Right atrium auricular region (tissue), 2 donors: Measurements from ENCODE around the gene MFAP2. TPM values are rescaled to one million over a fixed set of nuclear protein-coding genes. Genes with fewer than 3 reads are reported as not detected.

Source experiments
- DNase-seq: peaks from one replicate; pipeline ENCODE4 v3.0.0-alpha.2; 2019; ENCODE audit warnings: low spot score
- H3K27ac ChIP-seq, 2 donors: fragments of 200-600 bp; sonication (generic); 1 replicate in 1 of 2; 2 replicates in 1 of 2; pipeline ENCODE4 v1.5.1; 2016 to 2019
- H3K27me3 ChIP-seq, 2 donors: fragments of 200-600 bp; sonication (generic); one replicate each; pipeline versions ENCODE4 v1.5.1 to v1.6.0; 2017 to 2019
- H3K36me3 ChIP-seq: fragments of 200-600 bp; sonication (generic); one replicate; pipeline ENCODE4 v1.5.1; 2016
- H3K4me1 ChIP-seq, 2 donors: fragments of 200-600 bp; sonication (generic); one replicate each; pipeline versions ENCODE4 v1.5.1 to v1.6.0; 2017 to 2019
- H3K4me3 ChIP-seq, 2 donors: fragments of 200-600 bp; sonication (generic); 1 replicate in 1 of 2; 2 replicates in 1 of 2; pipeline ENCODE4 v1.5.1; 2017 to 2019; ENCODE audit warnings: mild to moderate bottlenecking in 1 of 2, moderate library complexity in 1 of 2
- H3K9me3 ChIP-seq, 2 donors: fragments of 200-600 bp; sonication (generic); one replicate each; pipeline ENCODE4 v1.5.1; 2019
- CTCF ChIP-seq, 2 donors: fragments of 200-600 bp; sonication (generic); IDR thresholded peaks; one replicate each; pipeline ENCODE4 v1.5.1; 2019; ENCODE audit warnings: antibody characterized with exemption in 2 of 2
- total RNA-seq, 2 donors: library from RNA; depleted of rRNA; stranded (reverse); fragments of >200 nt; gene quantifications; one replicate each; pipeline ENCODE4 v1.1.0, GENCODE V29; 2016

The MFAP2 gene
- total RNA-seq, 2 donors from 2014 or later = 5.5 to 8.6 TPM

GRCh38 chr1:17024721-17025120, 44.3 kb upstream of the MFAP2 start:
- Histone ChIP-seq H3K9me3 (no peaks in the 10 kb centered on the region), H3K4me3 (no peak overlapping the region), H3K4me1 (no peaks in the 10 kb centered on the region), H3K27me3 (no peaks in the 10 kb centered on the region), H3K36me3 (peaks cover 98% of the 10 kb centered on the region), H3K27ac (no peak overlapping the region)
- TF ChIP-seq CTCF (IDR thresholded peaks at IDR 0.05) = no peak
- no peak for DNase-seq

DNA sequence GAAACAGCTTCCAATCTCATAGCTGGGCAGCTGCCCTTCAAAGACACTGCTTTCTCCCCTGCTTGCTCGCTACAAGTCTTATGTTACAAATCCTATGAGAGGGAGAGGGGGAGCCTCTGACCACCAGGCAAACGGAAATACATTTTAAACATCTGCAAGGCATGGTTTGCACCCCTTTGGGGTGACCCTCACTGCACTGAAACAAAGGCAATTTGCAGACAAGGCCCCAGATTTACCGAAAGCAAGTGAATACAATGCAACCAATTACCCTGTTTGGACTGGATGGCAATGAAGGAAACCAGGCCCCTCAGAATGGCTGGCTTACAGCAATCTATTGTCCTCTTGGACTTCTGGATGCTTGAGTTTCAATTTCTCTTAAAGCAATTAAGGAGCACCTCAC, 43.2 kb upstream of the MFAP2 start:
- Histone ChIP-seq H3K9me3 (no peaks in the 10 kb centered on the region), H3K27ac (no peak overlapping the region), H3K27me3 (no peaks in the 10 kb centered on the region), H3K4me1 (no peaks in the 10 kb centered on the region), H3K36me3 (peaks cover 100% of the 10 kb centered on the region), H3K4me3 (no peak overlapping the region)
- no peak for DNase-seq
- no peak for TF ChIP-seq CTCF (IDR thresholded peaks at IDR 0.05)

- Histone ChIP-seq H3K9me3 (no peaks in the 10 kb centered on the region), H3K27me3 (no peaks in the 10 kb centered on the region), H3K27ac (no peak overlapping the region), H3K4me1 (no peaks in the 10 kb centered on the region), H3K4me3 (no peak overlapping the region), H3K36me3 (peaks cover 100% of the 10 kb centered on the region)
- TF ChIP-seq CTCF (IDR thresholded peaks at IDR 0.05) = no peak
- DNase-seq = no peak
These were observed 42.7 kb upstream of the MFAP2 start for GRCh38 chr1:17023102-17023501.

DNA sequence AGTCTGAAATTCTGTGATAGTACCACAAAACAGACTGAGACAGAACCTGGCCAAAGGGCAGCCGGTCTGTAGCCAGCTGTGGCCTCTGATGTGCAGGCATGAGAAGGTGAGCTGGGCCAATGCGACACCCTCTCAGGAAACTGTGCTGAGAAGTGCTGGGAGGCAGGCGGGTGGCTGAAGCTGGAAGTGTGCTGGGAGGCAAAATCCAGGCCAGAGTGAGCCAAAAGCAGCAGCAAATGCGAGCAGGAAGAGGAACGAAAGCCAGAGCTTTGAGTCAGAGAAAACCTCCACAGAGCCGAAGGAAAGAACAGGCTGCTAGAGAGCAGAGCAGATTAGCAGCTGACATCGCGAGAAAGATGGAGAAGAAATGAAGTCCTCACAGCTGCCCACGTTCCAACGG, 41.5 kb upstream of the MFAP2 start:
- Histone ChIP-seq H3K27ac (no peak overlapping the region), H3K4me1 (no peaks in the 10 kb centered on the region), H3K4me3 (no peak overlapping the region), H3K27me3 (no peaks in the 10 kb centered on the region), H3K9me3 (no peaks in the 10 kb centered on the region), H3K36me3 (peaks cover 91% of the 10 kb centered on the region)
- DNase-seq = no peak
- TF ChIP-seq CTCF (IDR thresholded peaks at IDR 0.05) = no peak

DNA sequence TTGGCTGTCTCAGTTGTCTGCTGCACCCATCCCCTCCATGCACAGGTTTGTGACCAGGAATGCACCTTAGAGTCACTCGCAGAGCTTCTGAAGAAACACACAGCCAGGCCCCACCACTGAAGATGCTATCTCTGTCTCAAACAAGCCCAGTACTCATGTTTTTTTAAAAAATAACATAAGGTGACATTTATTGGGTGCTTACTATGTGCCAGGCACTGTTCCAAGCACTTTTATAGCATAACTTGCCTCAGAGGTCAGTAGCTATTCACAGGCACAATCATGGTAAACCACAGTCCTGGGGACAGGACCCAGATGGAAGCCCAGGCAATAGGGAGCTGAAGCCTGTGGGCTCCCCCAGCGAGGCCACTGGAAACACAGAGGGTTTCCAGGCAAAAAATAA, 40.1 kb upstream of the MFAP2 start:
- DNase-seq = no peak
- no peaks in the 10 kb centered on the region for H3K9me3 ChIP-seq
- H3K4me1 ChIP-seq = no peaks in the 10 kb centered on the region
- no peaks in the 10 kb centered on the region for H3K27me3 ChIP-seq
- H3K27ac ChIP-seq = no peak overlapping the region
- no peak overlapping the region for H3K4me3 ChIP-seq
- TF ChIP-seq CTCF (IDR thresholded peaks at IDR 0.05) = no peak
- peaks cover 77% of the 10 kb centered on the region for H3K36me3 ChIP-seq

GRCh38 chr1:17018849-17019248, 38.4 kb upstream of the MFAP2 start:
- no peak for TF ChIP-seq CTCF (IDR thresholded peaks at IDR 0.05)
- Histone ChIP-seq H3K4me1 (no peaks in the 10 kb centered on the region), H3K36me3 (peaks cover 61% of the 10 kb centered on the region)

More at GRCh38 chr1:17018849-17019248, 38.4 kb upstream of the MFAP2 start:
- no peak overlapping the region for H3K27ac ChIP-seq
- H3K27me3 ChIP-seq = no peaks in the 10 kb centered on the region
- H3K9me3 ChIP-seq = no peaks in the 10 kb centered on the region
- no peak overlapping the region for H3K4me3 ChIP-seq
- no peak for DNase-seq
